Measurements from ENCODE around the gene NF1. TPM values are rescaled to one million over a fixed set of nuclear protein-coding genes. Genes with fewer than 3 reads are reported as not detected.
A peak's percentile ranks its signal among the peaks of the same experiment; 100 is the strongest.

NF1 gene
- total and polyA plus RNA-seq, 4 donors: 8.4 to 116 (median 25.5) TPM

- no peak overlapping the region for H3K9ac ChIP-seq (ENCODE audit: insufficient read depth in 1 of 2, low read length in 2 of 2)
- ATAC-seq (ENCODE audit: insufficient read depth, low FRiP score) (peak; percentile 42), DNase-seq (no peak)
- no peak for TF ChIP-seq CTCF (IDR thresholded peaks at IDR 0.05; ENCODE audit: control extremely low read depth, extremely low read depth)
- WGBS, 2 donors: 39 to 51% methylated on average over 7 of the region's 7 CpGs
- H3K27me3 ChIP-seq (ENCODE audit: control insufficient read depth in 3 of 3, insufficient read depth in 3 of 3, low read length in 2 of 3): peaks cover 0 to under 1% (median 0%) of the 10 kb centered on the region in 3 donors
- H3K9me3 ChIP-seq (ENCODE audit: control insufficient read depth in 4 of 4, insufficient read depth in 3 of 4, low read length in 3 of 4): no peaks in the 10 kb centered on the region
- H3K36me3 ChIP-seq (ENCODE audit: control insufficient read depth in 4 of 4, insufficient read depth in 4 of 4, low read length in 4 of 4): no peaks in the 10 kb centered on the region
- no peak overlapping the region for H3K4me3 ChIP-seq
- peaks cover 0 to 32% (median 17%) of the 10 kb centered on the region in 5 donors for H3K4me1 ChIP-seq (ENCODE audit: control insufficient read depth in 5 of 5, insufficient read depth in 5 of 5, low read length in 5 of 5)
- no peak overlapping the region for H3K27ac ChIP-seq (ENCODE audit: low read depth in 1 of 2, low read length in 1 of 2)
Observed at GRCh38 chr17:31415004-31415454, 320.3 kb downstream of the NF1 start.

GRCh38 chr17:31415640-31416502, 321.1 kb downstream of the NF1 start:
- ATAC-seq (ENCODE audit: insufficient read depth, low FRiP score) (no peak), DNase-seq (no peak)
- Histone ChIP-seq H3K36me3 (ENCODE audit: control insufficient read depth in 4 of 4, insufficient read depth in 4 of 4, low read length in 4 of 4) (no peaks in the 10 kb centered on the region), H3K4me1 (ENCODE audit: control insufficient read depth in 5 of 5, insufficient read depth in 5 of 5, low read length in 5 of 5) (peaks cover 0 to 32% (median 17%) of the 10 kb centered on the region in 5 donors), H3K4me3 (no peak overlapping the region), H3K27ac (ENCODE audit: low read depth in 1 of 2, low read length in 1 of 2) (no peak overlapping the region), H3K27me3 (ENCODE audit: control insufficient read depth in 3 of 3, insufficient read depth in 3 of 3, low read length in 2 of 3) (peaks cover 0 to 2% (median 0%) of the 10 kb centered on the region in 3 donors), H3K9me3 (ENCODE audit: control insufficient read depth in 4 of 4, insufficient read depth in 3 of 4, low read length in 3 of 4) (no peaks in the 10 kb centered on the region), H3K9ac (ENCODE audit: insufficient read depth in 1 of 2, low read length in 2 of 2) (no peak overlapping the region)
- no peak for TF ChIP-seq CTCF (IDR thresholded peaks at IDR 0.05; ENCODE audit: control extremely low read depth, extremely low read depth)
- 84 to 91% methylated on average over 22 of the region's 22 CpGs for WGBS, 2 donors

GRCh38 chr17:31416503-31416923, 321.7 kb downstream of the NF1 start:
- Histone ChIP-seq H3K4me3 (no peak overlapping the region), H3K36me3 (ENCODE audit: control insufficient read depth in 4 of 4, insufficient read depth in 4 of 4, low read length in 4 of 4) (no peaks in the 10 kb centered on the region), H3K27me3 (ENCODE audit: control insufficient read depth in 3 of 3, insufficient read depth in 3 of 3, low read length in 2 of 3) (peaks cover 0 to 2% (median 0%) of the 10 kb centered on the region in 3 donors), H3K4me1 (ENCODE audit: control insufficient read depth in 5 of 5, insufficient read depth in 5 of 5, low read length in 5 of 5) (peaks cover 0 to 32% (median 17%) of the 10 kb centered on the region in 5 donors), H3K9ac (ENCODE audit: insufficient read depth in 1 of 2, low read length in 2 of 2) (no peak overlapping the region), H3K9me3 (ENCODE audit: control insufficient read depth in 4 of 4, insufficient read depth in 3 of 4, low read length in 3 of 4) (no peaks in the 10 kb centered on the region), H3K27ac (ENCODE audit: low read depth in 1 of 2, low read length in 1 of 2) (no peak overlapping the region)
- no peak for TF ChIP-seq CTCF (IDR thresholded peaks at IDR 0.05; ENCODE audit: control extremely low read depth, extremely low read depth)
- DNase-seq (peak; percentile 84 to 88 (median 87)), ATAC-seq (ENCODE audit: insufficient read depth, low FRiP score) (peak; percentile 9)
- WGBS, 2 donors: 56 to 71% methylated on average over 10 of the region's 10 CpGs

Measured in lung (tissue), 12 donors.